ENCODE data around the gene PDLIM5. TPM values are rescaled to one million over a fixed set of nuclear protein-coding genes. Genes with fewer than 3 reads are reported as not detected.
A peak's percentile ranks its signal among the peaks of the same experiment; 100 is the strongest.

PDLIM5 gene
- total and polyA plus RNA-seq, 4 experiments from 2014 or later, result 37.4 to 57.5 (median 44.6) TPM

- Histone ChIP-seq H3K4me3 (ENCODE audit: low read length in 2 of 2) (no peak overlapping the region), H3K27ac (ENCODE audit: low read depth, low read length) (no peak overlapping the region), H3K9me3 (ENCODE audit: control insufficient read depth in 1 of 2, low read length in 2 of 2) (no peaks in the 10 kb centered on the region), H3K27me3 (ENCODE audit: insufficient read depth, low read length) (no peaks in the 10 kb centered on the region), H3K4me1 (ENCODE audit: insufficient read depth, low read length) (no peaks in the 10 kb centered on the region), H3K36me3 (ENCODE audit: insufficient read depth, low read length) (no peaks in the 10 kb centered on the region)
- Mint-ChIP-seq H3K27ac (no peak overlapping the region), H3K4me3 (no peak overlapping the region), H3K36me3 (peaks cover 0 to 5% of the 10 kb centered on the region in 2 donors), H3K9me3 (peaks cover 0 to 3% (median 0%) of the 10 kb centered on the region in 8 donors), H3K4me1 (peaks cover 12 to 20% (median 17%) of the 10 kb centered on the region in 4 donors), H3K27me3 (no peaks in the 10 kb centered on the region)
- ChIA-PET POLR2A (ENCODE audit: partially characterized antibody) (no interaction called here), CTCF (ENCODE audit: partially characterized antibody) (no interaction called here)
- no peak for DNase-seq
- intact Hi-C loops (cut with micrococcal nuclease), result no loop called here
Measured at GRCh38 chr4:94516067-94516466, 64.3 kb downstream of the PDLIM5 start.

- no peak for DNase-seq
- H3K27me3 ChIP-seq (ENCODE audit: insufficient read depth, low read length), result no peaks in the 10 kb centered on the region
- Mint-ChIP-seq H3K4me3 (no peak overlapping the region), H3K36me3 (no peaks in the 10 kb centered on the region), H3K27ac (no peak overlapping the region), H3K4me1 (peaks cover 13 to 20% (median 17%) of the 10 kb centered on the region in 4 donors), H3K27me3 (no peaks in the 10 kb centered on the region), H3K9me3 (no peaks in the 10 kb centered on the region)
- POLR2A ChIA-PET (ENCODE audit: partially characterized antibody), result no interaction called here
- intact Hi-C loops (cut with micrococcal nuclease), result no loop called here
- CTCF ChIA-PET (ENCODE audit: partially characterized antibody), result no interaction called here
- no peaks in the 10 kb centered on the region for H3K9me3 ChIP-seq (ENCODE audit: control insufficient read depth in 1 of 2, low read length in 2 of 2)
- no peaks in the 10 kb centered on the region for H3K4me1 ChIP-seq (ENCODE audit: insufficient read depth, low read length)
- H3K27ac ChIP-seq (ENCODE audit: low read depth, low read length), result no peak overlapping the region
- H3K4me3 ChIP-seq (ENCODE audit: low read length in 2 of 2), result no peak overlapping the region
- no peaks in the 10 kb centered on the region for H3K36me3 ChIP-seq (ENCODE audit: insufficient read depth, low read length)
Measured at GRCh38 chr4:94516999-94517398, 65.3 kb downstream of the PDLIM5 start.

GRCh38 chr4:94517492-94517891 lies 65.8 kb downstream of the PDLIM5 start:
- Mint-ChIP-seq H3K36me3 (no peaks in the 10 kb centered on the region), H3K27ac (no peak overlapping the region), H3K4me1 (peaks cover 13 to 20% (median 17%) of the 10 kb centered on the region in 4 donors), H3K4me3 (no peak overlapping the region), H3K9me3 (no peaks in the 10 kb centered on the region), H3K27me3 (no peaks in the 10 kb centered on the region)
- H3K4me1 ChIP-seq (ENCODE audit: insufficient read depth, low read length), result no peaks in the 10 kb centered on the region
- intact Hi-C loops (cut with micrococcal nuclease), result no loop called here
- no peak overlapping the region for H3K4me3 ChIP-seq (ENCODE audit: low read length in 2 of 2)
- H3K36me3 ChIP-seq (ENCODE audit: insufficient read depth, low read length), result no peaks in the 10 kb centered on the region
- CTCF ChIA-PET (ENCODE audit: partially characterized antibody), result no interaction called here
- POLR2A ChIA-PET (ENCODE audit: partially characterized antibody), result no interaction called here
- no peak overlapping the region for H3K27ac ChIP-seq (ENCODE audit: low read depth, low read length)
- no peaks in the 10 kb centered on the region for H3K27me3 ChIP-seq (ENCODE audit: insufficient read depth, low read length)
- no peak for DNase-seq
- H3K9me3 ChIP-seq (ENCODE audit: control insufficient read depth in 1 of 2, low read length in 2 of 2), result no peaks in the 10 kb centered on the region

- ChIA-PET POLR2A (ENCODE audit: partially characterized antibody) (no interaction called here), CTCF (ENCODE audit: partially characterized antibody) (interaction anchor here (1.7 kb wide), 1 partner anchor 111 kb away, joined by 8 read pairs; no protein-coding TSS in a partner anchor)
- Histone ChIP-seq H3K9me3 (ENCODE audit: control insufficient read depth in 1 of 2, low read length in 2 of 2) (no peaks in the 10 kb centered on the region), H3K4me1 (ENCODE audit: insufficient read depth, low read length) (no peaks in the 10 kb centered on the region), H3K27ac (ENCODE audit: low read depth, low read length) (no peak overlapping the region), H3K4me3 (ENCODE audit: low read length in 2 of 2) (no peak overlapping the region), H3K36me3 (ENCODE audit: insufficient read depth, low read length) (no peaks in the 10 kb centered on the region), H3K27me3 (ENCODE audit: insufficient read depth, low read length) (no peaks in the 10 kb centered on the region)
- intact Hi-C loops (cut with micrococcal nuclease), result no loop called here
- no peak overlapping the region for H3K4me3 Mint-ChIP-seq
- H3K36me3 Mint-ChIP-seq, result peaks cover 0 to 4% of the 10 kb centered on the region in 2 donors
- H3K9me3 Mint-ChIP-seq, result no peaks in the 10 kb centered on the region
- no peak for DNase-seq
- H3K27me3 Mint-ChIP-seq, result no peaks in the 10 kb centered on the region
- peak overlapping the region in 1 of 7 donors; percentile 12 for H3K27ac Mint-ChIP-seq
- peaks cover 10 to 16% (median 15%) of the 10 kb centered on the region in 4 donors for H3K4me1 Mint-ChIP-seq
Measured at GRCh38 chr4:94519019-94519418, 67.3 kb downstream of the PDLIM5 start.

- no peaks in the 10 kb centered on the region for H3K4me1 ChIP-seq (ENCODE audit: insufficient read depth, low read length)
- H3K27ac ChIP-seq (ENCODE audit: low read depth, low read length), result no peak overlapping the region
- peaks cover 2 to 8% of the 10 kb centered on the region in 2 donors for H3K36me3 Mint-ChIP-seq
- ChIA-PET CTCF (ENCODE audit: partially characterized antibody) (interaction anchor here (1.7 kb wide), 1 partner anchor 112 kb away, joined by 8 read pairs; no protein-coding TSS in a partner anchor), POLR2A (ENCODE audit: partially characterized antibody) (no interaction called here)
- H3K4me3 ChIP-seq (ENCODE audit: low read length in 2 of 2), result no peak overlapping the region
- no peaks in the 10 kb centered on the region for H3K36me3 ChIP-seq (ENCODE audit: insufficient read depth, low read length)
- peaks cover 10 to 16% (median 15%) of the 10 kb centered on the region in 4 donors for H3K4me1 Mint-ChIP-seq
- H3K27ac Mint-ChIP-seq, result no peak overlapping the region
- no peaks in the 10 kb centered on the region for H3K9me3 Mint-ChIP-seq
- intact Hi-C loops (cut with micrococcal nuclease), result no loop called here
- H3K4me3 Mint-ChIP-seq, result no peak overlapping the region
- no peaks in the 10 kb centered on the region for H3K27me3 ChIP-seq (ENCODE audit: insufficient read depth, low read length)
- DNase-seq, result no peak
- H3K27me3 Mint-ChIP-seq, result no peaks in the 10 kb centered on the region
- H3K9me3 ChIP-seq (ENCODE audit: control insufficient read depth in 1 of 2, low read length in 2 of 2), result no peaks in the 10 kb centered on the region
Measured at GRCh38 chr4:94519925-94520789, 68.4 kb downstream of the PDLIM5 start.

- Histone ChIP-seq H3K9me3 (ENCODE audit: control insufficient read depth in 1 of 2, low read length in 2 of 2) (no peaks in the 10 kb centered on the region), H3K36me3 (ENCODE audit: insufficient read depth, low read length) (no peaks in the 10 kb centered on the region), H3K27ac (ENCODE audit: low read depth, low read length) (no peak overlapping the region), H3K4me1 (ENCODE audit: insufficient read depth, low read length) (no peaks in the 10 kb centered on the region), H3K27me3 (ENCODE audit: insufficient read depth, low read length) (no peaks in the 10 kb centered on the region), H3K4me3 (ENCODE audit: low read length in 2 of 2) (no peak overlapping the region)
- CTCF ChIA-PET (ENCODE audit: partially characterized antibody), result no interaction called here
- H3K4me3 Mint-ChIP-seq, result no peak overlapping the region
- peaks cover 9 to 16% (median 12%) of the 10 kb centered on the region in 4 donors for H3K4me1 Mint-ChIP-seq
- peaks cover 7 to 27% of the 10 kb centered on the region in 2 donors for H3K36me3 Mint-ChIP-seq
- no peaks in the 10 kb centered on the region for H3K9me3 Mint-ChIP-seq
- intact Hi-C loops (cut with micrococcal nuclease), result no loop called here
- no peak for DNase-seq
- H3K27me3 Mint-ChIP-seq, result no peaks in the 10 kb centered on the region
- POLR2A ChIA-PET (ENCODE audit: partially characterized antibody), result no interaction called here
- no peak overlapping the region for H3K27ac Mint-ChIP-seq
Measured at GRCh38 chr4:94523033-94523580, 71.4 kb downstream of the PDLIM5 start.

GRCh38 chr4:94523617-94524016 lies 71.9 kb downstream of the PDLIM5 start:
- Histone ChIP-seq H3K36me3 (ENCODE audit: insufficient read depth, low read length) (no peaks in the 10 kb centered on the region), H3K27ac (ENCODE audit: low read depth, low read length) (no peak overlapping the region), H3K4me1 (ENCODE audit: insufficient read depth, low read length) (no peaks in the 10 kb centered on the region), H3K27me3 (ENCODE audit: insufficient read depth, low read length) (no peaks in the 10 kb centered on the region), H3K4me3 (ENCODE audit: low read length in 2 of 2) (no peak overlapping the region), H3K9me3 (ENCODE audit: control insufficient read depth in 1 of 2, low read length in 2 of 2) (no peaks in the 10 kb centered on the region)
- H3K4me1 Mint-ChIP-seq, result peaks cover 8 to 15% (median 12%) of the 10 kb centered on the region in 4 donors
- POLR2A ChIA-PET (ENCODE audit: partially characterized antibody), result no interaction called here
- H3K27me3 Mint-ChIP-seq, result no peaks in the 10 kb centered on the region
- H3K4me3 Mint-ChIP-seq, result no peak overlapping the region
- intact Hi-C loops (cut with micrococcal nuclease), result no loop called here
- H3K27ac Mint-ChIP-seq, result no peak overlapping the region
- no peaks in the 10 kb centered on the region for H3K9me3 Mint-ChIP-seq
- H3K36me3 Mint-ChIP-seq, result peaks cover 7 to 30% of the 10 kb centered on the region in 2 donors
- no peak for DNase-seq
- CTCF ChIA-PET (ENCODE audit: partially characterized antibody), result no interaction called here

All from CD4-positive, alpha-beta memory T cell (primary cell).